Mesodermal cell (in vitro differentiated cells): ENCODE results near the gene TNRC18.

Experiments
- H3K27ac ChIP-seq: 2 replicates; pipeline ENCODE4 v1.7.0; 2013; ENCODE audit warnings: mild to moderate bottlenecking, low read depth, low read length, moderate library complexity; ENCODE audit not compliant: severe bottlenecking
- H3K36me3 ChIP-seq: 2 replicates; pipeline ENCODE4 v1.7.1; 2013; ENCODE audit warnings: mild to moderate bottlenecking, low read length, moderate library complexity; ENCODE audit not compliant: control insufficient read depth, insufficient read depth
- H3K4me1 ChIP-seq: one replicate; pipeline ENCODE4 v1.7.1; 2013; ENCODE audit warnings: mild to moderate bottlenecking, low read length; ENCODE audit not compliant: insufficient read depth, control insufficient read depth, poor library complexity, severe bottlenecking
- H3K4me3 ChIP-seq: 2 replicates; pipeline ENCODE4 v1.7.0; 2013; ENCODE audit warnings: low read length, control low read depth, mild to moderate bottlenecking; ENCODE audit not compliant: insufficient read depth, poor library complexity, severe bottlenecking; ENCODE audit errors: extremely low read depth
- H3K9me3 ChIP-seq: 2 replicates; pipeline ENCODE4 v1.7.1; 2013; ENCODE audit warnings: mild to moderate bottlenecking, low read length, moderate library complexity; ENCODE audit not compliant: control insufficient read depth
- WGBS, 2 experiments: methylation state at CpG; one replicate each; pipeline ENCODE4 v1.1.5; 2013; ENCODE audit warnings: missing lambda C conversion rate in 2 of 2; ENCODE audit not compliant: insufficient coverage in 2 of 2; 5-methylcytosine and 5-hydroxymethylcytosine counted together

The TNRC18 gene

GRCh38 chr7:5426226-5426475 is 2.5 kb upstream of the TNRC18 start:
- Histone ChIP-seq H3K4me3 (peak overlapping the region; percentile 83), H3K36me3 (peaks cover 10% of the 10 kb centered on the region), H3K4me1 (peaks cover 6% of the 10 kb centered on the region), H3K9me3 (no peaks in the 10 kb centered on the region), H3K27ac (peak overlapping the region; percentile 99)
- WGBS, 2 experiments: 0 to 2% methylated on average over 12 to 13 of the region's 13 CpGs

GRCh38 chr7:5425507-5426225 is 2.0 kb upstream of the TNRC18 start:
- H3K27ac ChIP-seq: peak overlapping the region; percentile 99
- 0 to 1% methylated on average over 20 to 25 of the region's 38 CpGs for WGBS, 2 experiments
- peaks cover 14% of the 10 kb centered on the region for H3K36me3 ChIP-seq
- peaks cover 6% of the 10 kb centered on the region for H3K4me1 ChIP-seq
- H3K9me3 ChIP-seq: no peaks in the 10 kb centered on the region
- peak overlapping the region; percentile 83 for H3K4me3 ChIP-seq

DNA sequence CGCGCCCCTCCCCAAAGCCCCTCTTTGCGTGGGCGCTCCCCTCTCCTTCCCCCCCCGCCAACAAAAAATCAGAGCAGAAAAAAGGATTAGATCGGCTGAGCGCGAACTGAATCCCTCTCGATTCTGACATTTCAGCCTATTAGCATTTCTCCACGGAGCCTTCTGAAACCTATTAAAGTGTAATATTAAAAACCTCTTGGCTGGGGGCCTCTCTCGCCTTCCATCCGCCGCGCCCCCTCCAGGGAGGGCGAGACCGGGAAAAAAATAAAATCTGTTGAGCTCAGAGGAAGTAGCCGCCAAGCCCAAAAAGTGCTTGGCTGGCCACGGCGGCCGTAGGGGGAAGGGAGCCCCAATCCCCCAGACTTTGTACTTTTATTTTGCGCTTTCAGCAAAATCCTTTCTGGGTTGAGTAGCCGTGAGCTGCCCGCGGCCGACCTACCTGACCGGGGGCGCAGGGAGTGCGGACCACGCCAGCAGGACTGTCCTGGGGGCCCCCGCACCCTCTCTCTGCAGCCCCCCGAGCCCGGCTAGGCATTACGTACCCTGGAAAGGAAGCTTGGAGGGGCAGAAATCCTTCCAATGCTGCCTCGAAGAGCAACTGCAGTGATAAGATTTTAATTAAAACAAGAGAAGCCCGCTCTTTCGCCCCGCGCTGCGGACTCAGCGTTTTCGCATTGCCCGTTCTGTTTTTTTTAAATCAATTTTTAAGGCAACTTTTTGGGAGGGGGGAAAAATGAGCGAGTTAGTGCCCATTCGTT is 1.3 kb upstream of the TNRC18 start:
- no peaks in the 10 kb centered on the region for H3K9me3 ChIP-seq
- WGBS, 2 experiments: 0 to 1% methylated on average over 31 to 34 of the region's 44 CpGs
- peak overlapping the region; percentile 83 for H3K4me3 ChIP-seq
- peak overlapping the region; percentile 99 for H3K27ac ChIP-seq
- H3K4me1 ChIP-seq: peaks cover 4% of the 10 kb centered on the region
- peaks cover 18% of the 10 kb centered on the region for H3K36me3 ChIP-seq

DNA sequence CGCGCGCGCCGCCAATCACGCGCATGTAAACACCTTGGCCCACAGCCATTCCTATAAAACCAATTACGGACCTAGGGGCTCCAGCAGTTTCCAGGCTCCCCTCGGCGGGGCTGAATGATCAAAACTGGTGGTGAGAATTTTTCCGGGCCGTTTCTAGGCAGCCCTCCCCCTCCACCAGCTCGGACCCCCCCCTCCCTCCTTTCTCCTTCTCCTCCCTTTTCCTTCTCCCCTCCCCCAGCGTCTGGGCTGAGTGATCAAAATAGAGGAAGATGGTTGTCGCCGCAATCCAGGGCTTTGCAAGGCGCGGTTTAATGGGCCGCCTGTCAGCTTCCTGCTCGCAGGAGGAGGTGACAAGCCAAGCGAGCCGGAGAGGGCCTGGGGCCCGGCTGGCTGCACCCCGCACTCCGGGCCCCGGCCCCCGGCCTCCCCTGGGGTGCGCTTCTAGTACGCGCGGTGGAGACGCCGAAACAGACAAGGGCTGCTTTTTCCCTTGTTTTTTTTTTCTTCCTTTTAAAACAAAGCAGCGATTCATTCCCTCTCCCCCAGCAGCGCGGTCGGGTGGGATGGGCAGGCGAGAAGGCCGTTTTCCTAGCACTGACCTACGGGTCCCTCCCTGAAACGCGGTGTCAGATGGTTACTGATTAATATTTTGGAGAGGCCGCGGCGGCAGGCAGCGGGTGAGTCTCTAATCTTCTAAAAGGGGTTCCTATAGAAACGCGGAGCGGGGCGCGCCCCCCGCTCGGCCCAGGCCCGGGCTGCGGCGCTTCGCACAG is 528 bp upstream of the TNRC18 start:
- H3K9me3 ChIP-seq: no peaks in the 10 kb centered on the region
- WGBS, 2 experiments: 0% methylated on average over 22 to 31 of the region's 57 CpGs
- peak overlapping the region; percentile 99 for H3K27ac ChIP-seq
- peaks cover 4% of the 10 kb centered on the region for H3K4me1 ChIP-seq
- H3K36me3 ChIP-seq: peaks cover 18% of the 10 kb centered on the region
- H3K4me3 ChIP-seq: peak overlapping the region; percentile 83

DNA sequence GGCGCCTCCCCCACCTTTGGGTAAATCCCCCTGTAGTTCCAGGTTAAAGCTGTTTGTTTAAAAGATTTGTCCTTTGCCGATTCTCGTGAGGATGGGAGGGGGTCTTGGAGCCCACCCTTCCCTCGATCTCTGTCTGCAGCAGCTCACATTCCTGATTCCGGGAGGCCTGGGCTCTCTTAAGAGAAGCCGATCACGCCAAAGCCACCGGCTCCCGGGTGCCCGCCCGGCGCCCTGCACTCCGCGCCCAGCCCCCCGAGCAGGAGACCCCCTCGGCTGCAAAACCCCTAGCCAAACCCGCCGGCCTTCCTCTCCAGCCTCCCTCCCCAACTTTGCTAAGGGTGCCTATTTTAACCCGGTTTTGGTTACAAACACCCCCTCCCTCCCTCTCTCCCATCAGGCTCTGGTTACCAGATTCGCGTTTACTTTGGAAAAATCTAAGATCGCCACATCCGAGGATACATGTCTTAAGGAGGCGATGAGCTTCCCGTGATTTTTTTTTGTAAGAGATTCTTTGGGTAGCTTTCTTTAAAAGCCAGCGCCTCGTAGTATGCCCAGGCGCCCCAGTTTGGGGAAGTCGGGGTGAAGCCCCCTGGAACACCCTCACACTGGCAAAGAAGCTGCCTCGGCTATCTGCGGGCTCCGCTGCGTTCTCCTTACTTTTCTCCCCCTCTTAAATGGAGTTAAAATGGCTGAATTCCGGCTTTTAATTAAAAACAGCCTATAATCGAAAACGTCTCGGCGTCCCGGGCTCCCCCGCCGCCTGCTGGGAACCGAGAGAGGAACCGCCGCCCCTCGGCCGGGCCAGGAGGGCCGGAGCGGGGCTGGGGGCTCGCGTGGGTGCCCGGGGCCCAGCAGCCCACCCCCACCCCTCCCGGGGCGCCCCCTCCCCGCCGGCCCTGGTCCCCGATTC is 983 bp downstream of the TNRC18 start:
- H3K9me3 ChIP-seq: no peaks in the 10 kb centered on the region

DNA sequence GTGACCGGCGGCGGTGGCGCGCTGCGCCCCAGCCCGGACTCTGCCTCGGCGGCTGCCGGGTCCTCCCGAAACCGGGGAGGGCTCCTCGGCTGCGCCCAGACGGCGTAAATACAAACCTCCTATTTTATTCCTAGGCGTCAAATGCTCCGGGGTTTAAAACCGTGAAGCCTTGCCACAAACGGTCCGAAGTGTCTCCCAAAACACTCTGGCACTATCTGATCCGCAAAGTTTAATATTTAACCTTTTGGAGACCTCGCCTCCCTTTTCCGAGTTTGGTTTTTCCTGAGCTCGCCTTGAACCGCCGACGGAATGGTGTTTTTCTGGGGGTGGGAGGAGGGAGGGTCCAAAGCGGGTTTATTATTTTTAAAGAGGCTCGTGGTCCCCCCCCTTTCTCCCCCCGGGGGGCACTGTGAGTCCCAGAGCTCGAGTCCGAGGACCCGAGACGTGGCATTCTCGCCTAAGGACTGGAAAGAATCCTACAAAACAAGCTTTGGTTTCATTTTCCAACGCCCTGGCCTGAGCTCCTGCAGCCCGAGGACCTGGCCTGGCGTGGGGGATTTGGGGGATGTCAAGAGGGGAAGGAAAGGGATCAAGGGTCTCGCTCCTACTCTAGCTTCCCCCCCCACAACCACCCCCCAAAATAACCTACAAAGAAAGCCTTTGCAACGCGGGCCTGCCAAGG is 1.8 kb downstream of the TNRC18 start:
- Histone ChIP-seq H3K27ac (peak overlapping the region; percentile 98), H3K36me3 (peaks cover 13% of the 10 kb centered on the region), H3K4me1 (peaks cover 20% of the 10 kb centered on the region), H3K9me3 (no peaks in the 10 kb centered on the region), H3K4me3 (peak overlapping the region; percentile 92)
- WGBS, 2 experiments: 0% methylated on average over 16 to 22 of the region's 42 CpGs

More for the DNA sequence above, 983 bp downstream of the TNRC18 start:
- Histone ChIP-seq H3K27ac (peak overlapping the region; percentile 98), H3K4me1 (peaks cover 16% of the 10 kb centered on the region), H3K4me3 (peak overlapping the region; percentile 92), H3K36me3 (peaks cover 8% of the 10 kb centered on the region)
- WGBS, 2 experiments: 0% methylated on average over 30 to 35 of the region's 56 CpGs

GRCh38 chr7:5420881-5421713 is 2.5 kb downstream of the TNRC18 start:
- peaks cover 19% of the 10 kb centered on the region for H3K36me3 ChIP-seq
- no peaks in the 10 kb centered on the region for H3K9me3 ChIP-seq
- peak overlapping the region; percentile 92 for H3K4me3 ChIP-seq
- H3K4me1 ChIP-seq: peaks cover 20% of the 10 kb centered on the region
- WGBS, 2 experiments: 1% methylated on average over 56 to 74 of the region's 93 CpGs
- peak overlapping the region; percentile 98 for H3K27ac ChIP-seq

DNA sequence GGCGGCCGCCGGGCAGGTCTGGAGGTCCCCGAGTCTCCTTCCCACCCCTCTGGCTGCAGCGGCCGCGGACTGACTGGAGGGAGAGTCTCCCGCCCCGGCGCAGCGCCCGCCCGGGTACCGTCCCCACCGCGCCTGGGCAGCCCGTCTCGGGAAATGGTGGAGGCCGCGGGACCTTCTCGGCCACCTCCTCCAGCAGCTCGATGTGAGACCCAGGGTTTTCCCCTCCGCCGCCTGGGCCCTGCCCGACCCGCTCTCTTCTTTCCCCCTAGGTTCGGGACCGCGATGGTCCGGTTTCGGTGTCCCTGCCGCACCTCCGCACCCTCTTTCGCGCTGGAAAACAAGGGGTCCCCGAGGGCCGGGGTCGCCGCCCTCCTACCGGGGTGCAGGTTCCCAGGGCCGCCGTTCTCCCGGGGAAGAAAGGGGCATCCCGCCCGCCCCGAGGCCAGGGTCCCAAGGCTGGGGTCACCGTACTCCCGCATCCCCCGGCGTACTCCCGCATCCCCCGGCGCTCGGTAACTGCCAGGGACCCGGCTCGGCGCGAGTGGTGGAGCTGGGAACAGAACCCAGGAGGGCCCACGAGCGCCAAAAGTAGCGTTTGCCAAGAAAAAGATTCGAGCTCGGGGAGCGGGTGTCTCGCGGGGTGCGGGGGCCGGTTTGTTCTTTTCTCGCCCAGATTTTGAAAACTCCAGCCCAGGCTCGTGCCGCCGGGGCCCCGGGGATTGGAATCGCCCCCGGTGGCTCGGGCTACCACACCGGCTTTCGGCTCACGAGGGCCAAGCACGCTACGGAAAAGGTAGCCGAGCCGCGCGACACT is 3.4 kb downstream of the TNRC18 start:
- peaks cover 19% of the 10 kb centered on the region for H3K36me3 ChIP-seq
- no peaks in the 10 kb centered on the region for H3K9me3 ChIP-seq
- H3K4me3 ChIP-seq: peak overlapping the region; percentile 92
- 1% methylated on average over 67 to 79 of the region's 85 CpGs for WGBS, 2 experiments
- H3K4me1 ChIP-seq: peaks cover 20% of the 10 kb centered on the region
- H3K27ac ChIP-seq: peak overlapping the region; percentile 96
